ENCODE measurements around the gene STPG1.

The STPG1 gene

GRCh38 chr1:24426744-24427544 is 13.4 kb upstream of the STPG1 start:
- no peak for DNase-seq

GRCh38 chr1:24425922-24426321 is 12.3 kb upstream of the STPG1 start:
- DNase-seq, result no peak

- DNase-seq, result no peak
Observed at GRCh38 chr1:24425441-24425840, 11.9 kb upstream of the STPG1 start.

- no peak for DNase-seq
Observed at GRCh38 chr1:24424990-24425389, 11.4 kb upstream of the STPG1 start.

- no peak for DNase-seq
Observed at GRCh38 chr1:24424207-24424606, 10.6 kb upstream of the STPG1 start.

GRCh38 chr1:24421502-24421901 is 7.9 kb upstream of the STPG1 start:
- no peak for DNase-seq

GRCh38 chr1:24420547-24420946 is 7.0 kb upstream of the STPG1 start:
- no peak for DNase-seq

GRCh38 chr1:24418898-24419628 is 5.5 kb upstream of the STPG1 start:
- DNase-seq, result no peak

- DNase-seq, result no peak
Observed at GRCh38 chr1:24417681-24418080, 4.1 kb upstream of the STPG1 start.

- DNase-seq, result peak; percentile 59
Observed at GRCh38 chr1:24416666-24417391, 3.2 kb upstream of the STPG1 start.

- no peak for DNase-seq
Observed at GRCh38 chr1:24415910-24416665, 2.5 kb upstream of the STPG1 start.

- DNase-seq, result peak; percentile 99
Observed at GRCh38 chr1:24415334-24415909, 1.8 kb upstream of the STPG1 start, which contains the start of gene NIPAL3. NIPAL3 (plus strand) TSS chr1:24415802; CDS start chr1:24419548, 3,746 bp downstream.

GRCh38 chr1:24414775-24415333 is 1.3 kb upstream of the STPG1 start:
- no peak for DNase-seq

GRCh38 chr1:24412408-24412807 is 1.2 kb downstream of the STPG1 start:
- DNase-seq, result no peak

- DNase-seq, result no peak
Observed at GRCh38 chr1:24411963-24412362, 1.6 kb downstream of the STPG1 start.

GRCh38 chr1:24410750-24411149 is 2.8 kb downstream of the STPG1 start:
- no peak for DNase-seq

- no peak for DNase-seq
Observed at GRCh38 chr1:24409535-24409934, 4.0 kb downstream of the STPG1 start.

GRCh38 chr1:24406788-24407187 is 6.8 kb downstream of the STPG1 start:
- no peak for DNase-seq

- DNase-seq, result no peak
Observed at GRCh38 chr1:24403806-24404205, 9.8 kb downstream of the STPG1 start.

- DNase-seq, result no peak
Observed at GRCh38 chr1:24400065-24400464, 13.5 kb downstream of the STPG1 start.

- no peak for DNase-seq
Observed at GRCh38 chr1:24393892-24394291, 19.7 kb downstream of the STPG1 start.

Measured in stimulated activated CD4-positive, alpha-beta T cell treated with anti-CD3 and anti-CD28 coated beads, Interleukin-1b, Interleukin-23, amount 100 ng/mL, for 48 hours (primary cell).